ENCODE data around the gene GFI1B.

GFI1B gene

DNA sequence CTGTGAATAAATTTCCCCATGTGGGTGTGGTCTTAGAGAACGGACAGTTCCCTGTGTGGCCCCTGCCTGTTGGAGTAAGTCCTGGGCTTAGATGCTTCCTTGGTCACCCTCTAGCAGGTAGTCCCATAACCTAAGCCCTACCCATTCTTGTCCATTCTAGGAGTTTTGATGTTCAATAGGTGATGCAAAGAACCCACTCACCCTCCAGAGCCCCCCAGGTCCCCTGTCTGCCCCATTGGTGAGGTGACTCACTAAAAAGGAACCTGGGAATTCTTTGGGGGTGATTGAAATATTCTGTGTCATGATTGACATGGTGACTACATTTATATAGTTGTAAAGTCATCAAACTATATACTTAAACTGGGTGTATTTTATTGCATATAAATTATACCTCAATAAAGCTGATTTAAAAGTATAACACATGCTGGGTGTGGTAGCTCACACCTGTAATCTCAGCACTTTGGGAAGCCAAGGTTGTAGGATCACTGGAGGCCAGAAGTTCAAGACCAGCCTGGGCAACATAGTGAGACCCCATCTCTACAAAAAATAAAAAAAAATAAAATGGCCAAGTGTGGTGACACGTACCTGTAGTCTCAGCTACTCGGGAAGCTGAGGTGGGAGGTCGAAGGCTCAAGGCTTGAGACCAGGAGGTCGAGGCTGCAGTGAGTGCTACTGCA, 31.6 kb downstream of the GFI1B start:
- no peak for DNase-seq (ENCODE audit: low spot score)

DNA sequence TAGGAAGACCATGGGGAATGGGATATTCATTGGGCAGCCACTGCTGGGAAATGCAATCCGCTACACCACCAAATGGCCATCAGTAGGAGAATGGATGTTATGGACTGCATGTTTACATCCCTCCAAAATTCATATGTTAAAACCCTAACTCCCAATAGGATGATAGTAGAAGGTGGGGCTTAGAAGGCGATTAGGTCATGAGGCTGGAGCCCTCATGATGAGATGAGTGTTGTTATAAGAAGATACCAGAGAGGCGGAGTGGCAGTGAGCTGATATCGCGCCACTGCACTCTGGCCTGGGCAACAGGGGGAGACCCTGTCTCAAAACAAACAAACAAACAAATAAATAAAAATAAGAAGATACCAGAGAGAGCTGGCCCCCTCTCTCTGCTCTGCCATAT, 36.2 kb downstream of the GFI1B start:
- no peak for DNase-seq (ENCODE audit: low spot score)

- no peak for DNase-seq (ENCODE audit: low spot score)
Measured at GRCh38 chr9:133023117-133023890, 44.8 kb downstream of the GFI1B start.

DNA sequence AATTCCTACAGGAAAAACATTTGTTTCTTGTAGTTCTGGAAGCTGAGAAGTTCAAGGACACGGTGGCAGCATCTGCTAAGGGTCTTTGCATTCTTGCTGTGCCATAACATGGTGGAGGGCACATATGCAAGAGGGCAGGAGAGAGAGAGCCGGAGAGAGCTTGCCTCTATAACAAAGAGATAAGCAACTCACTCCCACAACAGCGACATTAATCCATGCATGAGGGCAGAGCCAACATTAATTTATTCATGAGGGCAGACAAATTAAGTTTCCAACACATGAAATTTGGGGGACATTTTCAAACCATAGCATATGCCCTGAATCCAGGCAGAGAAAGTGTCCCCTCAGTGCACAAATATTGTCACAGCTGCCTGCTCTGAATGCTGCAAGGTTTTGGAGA, 47.9 kb downstream of the GFI1B start:
- DNase-seq (ENCODE audit: low spot score), result no peak

DNA sequence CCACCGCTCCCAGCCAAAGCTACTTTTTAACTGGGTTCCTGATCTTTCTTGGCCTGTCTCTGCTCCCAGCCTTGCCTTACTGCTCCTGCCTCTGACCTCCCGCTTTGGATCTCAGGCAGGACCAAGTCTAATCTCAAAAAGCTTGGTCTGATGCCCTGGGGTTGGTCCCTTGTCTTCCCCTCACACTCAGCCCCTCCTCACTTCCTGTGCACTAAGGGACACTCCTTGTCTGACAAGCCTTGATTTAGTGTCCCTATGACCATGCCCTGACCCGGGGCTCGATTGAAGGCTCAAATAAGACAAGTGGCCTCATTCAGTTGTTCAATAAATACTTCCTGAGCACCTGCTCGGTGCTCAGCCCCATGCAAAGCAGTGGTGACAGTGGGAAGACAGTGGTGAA, 48.6 kb downstream of the GFI1B start:
- DNase-seq (ENCODE audit: low spot score), result no peak

- DNase-seq (ENCODE audit: low spot score), result no peak
Measured at GRCh38 chr9:133028221-133028620, 49.7 kb downstream of the GFI1B start.

- DNase-seq (ENCODE audit: low spot score), result no peak
Measured at GRCh38 chr9:133029994-133030316, 51.5 kb downstream of the GFI1B start.

GRCh38 chr9:133030317-133031129, 52.0 kb downstream of the GFI1B start, which contains the start of gene GTF3C5:
Gene GTF3C5, plus strand, starts transcription at chr9:133030997. Its CDS starts 15 bp downstream, at chr9:133031012.
- peak; percentile 100 for DNase-seq (ENCODE audit: low spot score)

DNA sequence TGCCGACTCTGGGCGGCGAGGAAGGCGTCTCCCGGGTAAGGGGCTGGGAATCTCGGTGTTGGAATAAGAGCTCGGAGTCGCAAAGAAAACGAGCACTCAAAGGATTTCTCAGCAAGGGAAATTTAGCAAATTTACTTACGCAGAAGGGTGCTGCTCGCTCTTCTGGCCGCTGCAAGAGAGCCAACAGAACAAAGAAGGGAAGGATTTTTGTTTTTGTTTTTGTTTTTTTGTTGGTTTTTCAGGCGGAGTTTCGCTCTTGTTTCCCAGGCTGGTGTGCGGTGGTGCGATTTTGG, 52.6 kb downstream of the GFI1B start:
- no peak for DNase-seq (ENCODE audit: low spot score)

DNA sequence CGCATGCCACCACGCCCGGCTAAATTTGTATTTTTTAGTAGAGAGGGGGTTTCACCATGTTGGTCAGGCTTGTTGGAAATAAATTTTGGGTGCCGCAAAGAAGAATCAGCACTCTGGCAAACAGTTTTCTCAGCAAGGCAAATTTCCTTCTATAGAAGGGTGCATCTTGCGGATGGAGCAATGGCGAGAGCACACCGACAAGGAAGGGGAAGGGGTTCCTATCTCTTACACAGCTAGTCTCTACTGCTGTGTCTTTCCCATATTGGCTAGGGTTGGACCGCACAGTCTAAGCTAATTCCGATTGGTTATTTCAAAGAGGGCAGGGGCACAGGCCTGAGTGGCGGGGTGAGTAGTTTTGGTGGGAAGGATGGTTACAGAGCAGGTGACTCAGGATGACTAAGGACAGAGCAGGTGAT, 53.0 kb downstream of the GFI1B start:
- DNase-seq (ENCODE audit: low spot score), result no peak

DNA sequence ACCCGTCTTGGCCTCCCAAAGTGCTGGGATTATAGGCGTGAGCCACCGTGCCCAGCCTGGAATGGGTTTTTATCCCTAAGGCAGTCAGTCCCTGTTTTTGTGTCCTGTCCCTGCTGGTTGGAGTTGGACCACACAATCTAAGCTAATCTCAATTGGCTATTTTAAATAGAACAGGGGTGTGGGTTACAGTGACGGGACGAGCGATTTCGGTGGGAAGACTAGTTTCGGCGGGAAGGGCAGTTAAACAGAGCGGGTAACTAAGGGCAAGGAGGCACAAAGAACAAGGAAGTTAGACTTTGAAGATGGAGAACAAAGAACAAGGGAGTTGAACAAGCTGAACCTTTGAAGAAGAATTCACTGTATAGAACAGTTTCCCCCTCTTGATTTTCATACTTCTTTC, 53.7 kb downstream of the GFI1B start:
- no peak for DNase-seq (ENCODE audit: low spot score)

- DNase-seq (ENCODE audit: low spot score), result no peak
Measured at GRCh38 chr9:133035669-133036068, 57.2 kb downstream of the GFI1B start.

DNA sequence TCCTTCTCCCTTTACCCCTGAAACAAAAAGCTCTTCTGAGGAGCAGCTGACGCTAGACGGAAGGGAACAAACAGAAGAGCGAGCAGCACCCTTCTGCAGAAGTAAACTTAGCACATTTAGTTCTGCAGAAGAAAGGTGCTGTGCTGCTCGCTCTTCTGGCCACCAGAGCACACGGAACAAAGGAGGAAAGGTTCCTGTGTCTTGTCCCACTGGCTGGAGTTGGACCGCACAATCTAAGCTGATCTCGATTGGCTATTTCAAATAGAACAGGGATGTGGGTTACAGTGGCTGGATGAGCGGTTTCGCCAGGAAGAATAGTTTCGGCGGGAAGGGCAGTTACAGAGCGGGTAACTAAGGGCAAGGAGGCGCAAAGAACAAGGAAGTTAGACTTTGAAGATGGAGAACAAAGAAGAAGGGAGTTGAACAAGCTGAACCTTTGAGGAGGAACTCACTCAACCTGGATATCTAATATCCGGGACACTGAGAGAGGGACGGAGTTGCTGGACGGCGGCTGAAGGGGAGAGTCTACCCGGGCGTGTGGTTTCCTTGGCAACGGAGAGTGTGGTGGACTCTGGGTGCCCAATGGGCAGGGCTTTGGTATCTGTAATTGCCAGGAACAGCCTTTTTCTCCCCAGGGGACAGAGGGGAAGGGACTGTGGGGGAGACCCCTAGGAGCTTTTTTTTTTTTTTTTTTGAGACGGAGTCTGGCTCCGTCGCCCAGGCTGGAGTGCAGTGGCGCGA, 59.5 kb downstream of the GFI1B start:
- no peak for DNase-seq (ENCODE audit: low spot score)

GRCh38 chr9:133040892-133041479, 62.5 kb downstream of the GFI1B start:
- peak; percentile 61 for DNase-seq (ENCODE audit: low spot score)
